Natural killer cell (primary cell): ENCODE data around the gene PRRG4. TPM values are rescaled to one million over a fixed set of nuclear protein-coding genes. Genes with fewer than 3 reads are reported as not detected.
A peak's percentile ranks its signal among the peaks of the same experiment; 100 is the strongest.
"Not testable (repeated sequence)": the region's sequence is repeated elsewhere in the genome, so short reads cannot be mapped to it uniquely, and the experiment has no call there.

Source experiments
- ATAC-seq, 3 donors: fragments of 150-1000 bp in 2 of 3; fragments of 200-7000 bp in 1 of 3; cut with Tn5 transposase; 1 replicate in 1 of 3; 2 replicates in 2 of 3; pipeline ENCODE4 v1.10.0; 2021; ENCODE audit warnings: mild to moderate bottlenecking in 2 of 3, moderate library complexity in 2 of 3
- DNase-seq, 2 donors: peaks; one replicate each; pipeline versions ENCODE4 v3.0.0 to v3.0.0-alpha.2; 2013 to 2021; ENCODE audit warnings: mixed read lengths in 1 of 2
- H3K27ac ChIP-seq: one replicate; pipeline ENCODE4 v1.5.1; 2013; ENCODE audit warnings: mild to moderate bottlenecking, low read length
- H3K27me3 ChIP-seq: one replicate; pipeline ENCODE4 v1.6.1; 2013; ENCODE audit warnings: low read length; ENCODE audit not compliant: control insufficient read depth, insufficient read depth
- H3K36me3 ChIP-seq: one replicate; pipeline ENCODE4 v1.6.1; 2013; ENCODE audit warnings: low read length; ENCODE audit not compliant: control insufficient read depth, insufficient read depth
- H3K4me1 ChIP-seq: one replicate; pipeline ENCODE4 v1.6.1; 2013; ENCODE audit warnings: low read length; ENCODE audit not compliant: control insufficient read depth, insufficient read depth
- H3K4me3 ChIP-seq: one replicate; pipeline ENCODE4 v1.5.1; 2013; ENCODE audit warnings: low read length
- H3K9me3 ChIP-seq: one replicate; pipeline ENCODE4 v1.6.1; 2013; ENCODE audit warnings: low read length; ENCODE audit not compliant: control insufficient read depth, insufficient read depth
- H3K27ac Mint-ChIP-seq, 2 donors: one replicate each; pipeline ENCODE4 v1.8.0; 2022; ENCODE audit warnings: mild to moderate bottlenecking in 2 of 2, mixed read lengths in 2 of 2, moderate library complexity in 1 of 2
- H3K27me3 Mint-ChIP-seq, 2 donors: one replicate each; pipeline ENCODE4 v1.8.0; 2022; ENCODE audit warnings: low read depth in 2 of 2, mixed read lengths in 2 of 2
- H3K36me3 Mint-ChIP-seq: one replicate; pipeline ENCODE4 v1.8.0; 2022; ENCODE audit warnings: mixed read lengths
- H3K4me1 Mint-ChIP-seq, 2 donors: one replicate each; pipeline ENCODE4 v1.8.0; 2022; ENCODE audit warnings: mixed read lengths in 2 of 2
- H3K4me3 Mint-ChIP-seq: one replicate; pipeline ENCODE4 v1.8.0; 2022; ENCODE audit warnings: mild to moderate bottlenecking, moderate library complexity, mixed read lengths
- H3K9me3 Mint-ChIP-seq, 2 donors: one replicate each; pipeline ENCODE4 v1.8.0; 2022; ENCODE audit warnings: mixed read lengths in 2 of 2
- WGBS: methylation state at CpG from one replicate; pipeline ENCODE4 v1.1.7; 2013; ENCODE audit warnings: missing lambda C conversion rate; ENCODE audit not compliant: insufficient coverage; 5-methylcytosine and 5-hydroxymethylcytosine counted together
- intact Hi-C: fragments of 100-400 bp; cut with micrococcal nuclease; formaldehyde crosslinking; loops from one replicate; pipeline ENCODE4 v1.14.2; 2022
- total RNA-seq, 4 donors: library from RNA; stranded (reverse); fragments of 120-200 nt in 1 of 4; gene quantifications; one replicate each; pipeline versions ENCODE4 v1.2.3 to v1.2.4, GENCODE V29; 2013 to 2022
- TF ChIP-seq, protein P1 (sequence below): fragments of 200-600 bp; IDR thresholded peaks from one replicate; pipeline ENCODE4 v1.8.0; 2022; ENCODE audit warnings: antibody characterized with exemption

PRRG4 gene
- total RNA-seq, 3 donors from 2014 or later (not counting 1 experiment from before 2014, with no cell fraction given), result 0.14 to 0.25 (median 0.19) TPM

DNA sequence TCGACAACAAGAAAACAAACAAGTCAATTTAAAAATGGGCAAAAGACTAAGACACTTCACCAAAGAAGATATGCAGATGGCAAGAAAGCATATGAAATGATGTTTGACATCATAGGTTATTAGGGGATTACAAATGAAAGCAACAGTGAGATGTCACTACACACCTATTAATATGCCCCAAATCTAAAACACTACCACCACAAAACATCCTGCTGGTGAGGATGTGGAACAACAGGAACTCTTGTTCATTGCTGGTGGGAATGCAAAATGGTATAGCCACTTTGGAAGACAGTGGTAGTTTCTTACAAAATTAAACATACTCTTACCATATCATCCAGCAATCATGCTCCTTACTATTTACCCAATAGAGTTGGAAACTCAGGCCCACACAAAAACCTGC, 29.0 kb downstream of the PRRG4 start:
- Mint-ChIP-seq H3K27me3 (peaks cover 0 to 4% of the 10 kb centered on the region in 2 donors), H3K9me3 (no peaks in the 10 kb centered on the region), H3K36me3 (no peaks in the 10 kb centered on the region), H3K4me1 (no peaks in the 10 kb centered on the region), H3K4me3 (no peak overlapping the region), H3K27ac (no peak overlapping the region)
- no peaks in the 10 kb centered on the region for H3K27me3 ChIP-seq
- ATAC-seq (no peak), DNase-seq (peak in 1 of 2 donors; percentile 4)
- H3K9me3 ChIP-seq, result no peaks in the 10 kb centered on the region
- no peak overlapping the region for H3K4me3 ChIP-seq
- WGBS, result no CpG with 5 or more reads among the region's 1 CpG
- TF ChIP-seq, protein P1, sequence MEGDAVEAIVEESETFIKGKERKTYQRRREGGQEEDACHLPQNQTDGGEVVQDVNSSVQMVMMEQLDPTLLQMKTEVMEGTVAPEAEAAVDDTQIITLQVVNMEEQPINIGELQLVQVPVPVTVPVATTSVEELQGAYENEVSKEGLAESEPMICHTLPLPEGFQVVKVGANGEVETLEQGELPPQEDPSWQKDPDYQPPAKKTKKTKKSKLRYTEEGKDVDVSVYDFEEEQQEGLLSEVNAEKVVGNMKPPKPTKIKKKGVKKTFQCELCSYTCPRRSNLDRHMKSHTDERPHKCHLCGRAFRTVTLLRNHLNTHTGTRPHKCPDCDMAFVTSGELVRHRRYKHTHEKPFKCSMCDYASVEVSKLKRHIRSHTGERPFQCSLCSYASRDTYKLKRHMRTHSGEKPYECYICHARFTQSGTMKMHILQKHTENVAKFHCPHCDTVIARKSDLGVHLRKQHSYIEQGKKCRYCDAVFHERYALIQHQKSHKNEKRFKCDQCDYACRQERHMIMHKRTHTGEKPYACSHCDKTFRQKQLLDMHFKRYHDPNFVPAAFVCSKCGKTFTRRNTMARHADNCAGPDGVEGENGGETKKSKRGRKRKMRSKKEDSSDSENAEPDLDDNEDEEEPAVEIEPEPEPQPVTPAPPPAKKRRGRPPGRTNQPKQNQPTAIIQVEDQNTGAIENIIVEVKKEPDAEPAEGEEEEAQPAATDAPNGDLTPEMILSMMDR, result no peak
- no peaks in the 10 kb centered on the region for H3K4me1 ChIP-seq
- no peak overlapping the region for H3K27ac ChIP-seq
- intact Hi-C loops, result no loop called here
- H3K36me3 ChIP-seq, result no peaks in the 10 kb centered on the region

DNA sequence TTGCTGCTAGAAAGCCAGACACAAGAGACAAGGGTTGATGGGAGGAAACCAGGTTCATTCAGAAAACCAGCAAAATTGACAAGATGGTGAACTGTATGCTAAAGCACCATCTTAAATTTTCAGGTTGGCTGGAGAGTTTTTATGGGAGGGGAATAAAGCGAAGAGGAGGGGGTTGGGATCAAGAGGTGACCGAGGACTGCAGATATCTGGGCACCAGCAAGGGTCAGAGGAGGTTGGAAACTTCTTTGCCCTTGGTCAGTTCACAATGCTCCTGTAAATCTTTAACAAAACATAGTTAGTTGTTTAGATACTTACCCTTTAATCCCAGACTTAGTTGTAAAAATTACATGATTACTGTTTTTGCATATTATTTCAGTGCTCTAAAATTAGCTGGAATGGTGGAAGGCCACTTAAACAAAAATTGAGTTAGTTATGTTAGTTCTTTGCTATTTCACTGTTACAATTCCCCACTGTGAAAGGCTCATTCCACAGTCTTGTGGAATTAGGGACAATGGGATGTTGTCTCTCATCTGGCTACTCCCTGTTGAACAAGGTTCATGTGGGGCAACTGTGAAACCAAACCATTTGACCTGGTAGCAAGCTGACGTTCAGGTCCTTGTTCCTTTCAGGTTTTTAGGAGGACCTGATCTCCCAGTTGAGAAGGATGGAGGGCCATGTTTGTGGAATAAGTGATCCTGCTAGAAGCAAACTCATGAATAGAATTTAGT, 32.3 kb downstream of the PRRG4 start:
- Histone ChIP-seq H3K36me3 (no peaks in the 10 kb centered on the region), H3K9me3 (no peaks in the 10 kb centered on the region), H3K4me1 (no peaks in the 10 kb centered on the region), H3K27ac (no peak overlapping the region), H3K4me3 (no peak overlapping the region), H3K27me3 (no peaks in the 10 kb centered on the region)
- no peak overlapping the region for H3K4me3 Mint-ChIP-seq
- intact Hi-C loops, result no loop called here
- no peaks in the 10 kb centered on the region for H3K36me3 Mint-ChIP-seq
- ATAC-seq (no peak), DNase-seq (no peak)
- H3K27ac Mint-ChIP-seq, result no peak overlapping the region
- WGBS, result 96% methylated on average over 3 of the region's 3 CpGs
- no peaks in the 10 kb centered on the region for H3K4me1 Mint-ChIP-seq
- H3K27me3 Mint-ChIP-seq, result peaks cover 10 to 13% of the 10 kb centered on the region in 2 donors
- no peaks in the 10 kb centered on the region for H3K9me3 Mint-ChIP-seq
- TF ChIP-seq, protein P1, result no peak

DNA sequence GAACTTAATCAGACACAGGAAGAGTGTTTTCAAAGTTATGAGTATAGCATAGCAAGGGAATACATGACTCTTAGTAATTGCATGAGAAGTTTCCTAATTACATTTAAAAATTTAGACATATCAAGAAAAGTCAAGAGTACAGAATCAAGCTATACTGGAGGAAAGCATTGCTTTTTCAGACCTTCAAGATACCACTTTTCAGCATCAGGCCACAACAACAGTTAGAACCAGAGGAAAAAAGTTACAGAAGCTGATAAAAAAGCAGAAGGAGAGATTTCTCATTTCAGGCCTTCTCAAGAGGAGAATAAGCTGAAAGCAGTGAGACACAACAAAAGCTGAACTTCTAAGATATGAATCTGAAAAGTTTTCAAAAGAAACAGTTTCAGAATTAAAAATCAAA, 34.8 kb downstream of the PRRG4 start:
- peaks cover 10 to 22% of the 10 kb centered on the region in 2 donors for H3K27me3 Mint-ChIP-seq
- Histone ChIP-seq H3K9me3 (no peaks in the 10 kb centered on the region), H3K27me3 (no peaks in the 10 kb centered on the region), H3K4me1 (no peaks in the 10 kb centered on the region), H3K36me3 (no peaks in the 10 kb centered on the region), H3K27ac (no peak overlapping the region), H3K4me3 (no peak overlapping the region)
- H3K36me3 Mint-ChIP-seq, result no peaks in the 10 kb centered on the region
- TF ChIP-seq, protein P1, result no peak
- H3K27ac Mint-ChIP-seq, result no peak overlapping the region
- no peaks in the 10 kb centered on the region for H3K9me3 Mint-ChIP-seq
- ATAC-seq (no peak), DNase-seq (no peak)
- intact Hi-C loops, result no loop called here
- no peak overlapping the region for H3K4me3 Mint-ChIP-seq
- H3K4me1 Mint-ChIP-seq, result no peaks in the 10 kb centered on the region

GRCh38 chr11:32868752-32869151, 39.0 kb downstream of the PRRG4 start:
- H3K9me3 Mint-ChIP-seq, H3K27me3 ChIP-seq, ATAC-seq, H3K9me3 ChIP-seq, DNase-seq, H3K4me1 Mint-ChIP-seq, H3K27ac Mint-ChIP-seq, H3K36me3 ChIP-seq, H3K4me3 ChIP-seq, H3K27ac ChIP-seq, H3K36me3 Mint-ChIP-seq, intact Hi-C loops, H3K4me1 ChIP-seq, H3K4me3 Mint-ChIP-seq: not testable (repeated sequence)
- peaks cover 10 to 36% of the 10 kb centered on the region in 2 donors for H3K27me3 Mint-ChIP-seq
- 25% methylated on average over 1 of the region's 4 CpGs for WGBS
